Skeletal muscle satellite cell (primary cell): ENCODE data around the gene MPZL1.

Experiments used
- H3K27me3 ChIP-seq: 2 replicates; pipeline ENCODE4 v1.7.0; 2013; ENCODE audit warnings: low read length; ENCODE audit not compliant: control insufficient read depth, insufficient read depth
- H3K36me3 ChIP-seq: 2 replicates; pipeline ENCODE4 v1.7.0; 2013; ENCODE audit warnings: mild to moderate bottlenecking, control low read depth, low read length; ENCODE audit not compliant: insufficient read depth
- H3K4me1 ChIP-seq: 2 replicates; pipeline ENCODE4 v1.7.0; 2013; ENCODE audit warnings: low read length; ENCODE audit not compliant: control insufficient read depth, insufficient read depth
- H3K4me2 ChIP-seq: 2 replicates; pipeline ENCODE4 v1.7.0; 2013; ENCODE audit warnings: mild to moderate bottlenecking, low read length
- H3K4me3 ChIP-seq: 2 replicates; pipeline ENCODE4 v1.7.0; 2013; ENCODE audit warnings: low read length
- H3K9ac ChIP-seq: 2 replicates; pipeline ENCODE4 v1.7.0; 2013; ENCODE audit warnings: mild to moderate bottlenecking, low read depth, low read length, moderate library complexity
- H3K9me3 ChIP-seq: replicated peaks from 2 replicates; pipeline ENCODE4 v1.7.0; 2013; ENCODE audit warnings: mild to moderate bottlenecking, control low read depth, low read length

Gene MPZL1

DNA sequence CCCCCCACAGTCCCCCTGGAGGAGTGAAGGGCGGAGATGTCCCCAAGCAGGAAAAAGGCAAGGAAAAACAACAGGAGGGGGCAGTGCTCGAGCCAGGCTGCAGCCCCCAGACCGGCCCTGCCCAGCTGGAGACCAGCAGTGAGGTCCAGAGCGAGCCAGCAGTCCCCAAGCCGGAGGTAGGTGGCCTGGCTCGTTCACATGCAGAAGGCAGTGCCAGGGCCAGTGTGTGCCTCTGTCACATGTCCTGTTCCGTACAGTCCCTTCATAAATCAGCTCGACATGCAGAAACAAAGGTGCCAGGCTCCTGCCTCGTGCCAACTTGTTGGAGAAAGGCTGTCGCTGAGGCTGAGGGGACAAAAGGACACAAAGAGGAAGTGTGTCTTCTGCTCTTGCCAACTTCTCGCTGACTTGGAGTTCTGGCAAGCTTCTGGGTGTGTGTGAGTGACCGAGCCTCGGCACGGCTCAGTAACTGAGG is 24.1 kb upstream of the MPZL1 start:
- Histone ChIP-seq H3K36me3 (no peaks in the 10 kb centered on the region), H3K9me3 (no peaks in the 10 kb centered on the region), H3K9ac (no peak overlapping the region), H3K4me2 (no peak overlapping the region), H3K4me3 (no peak overlapping the region), H3K4me1 (no peaks in the 10 kb centered on the region), H3K27me3 (peaks cover 7% of the 10 kb centered on the region)

- no peak overlapping the region for H3K4me2 ChIP-seq
- no peaks in the 10 kb centered on the region for H3K9me3 ChIP-seq
- H3K4me1 ChIP-seq, result no peaks in the 10 kb centered on the region
- no peaks in the 10 kb centered on the region for H3K36me3 ChIP-seq
- no peak overlapping the region for H3K4me3 ChIP-seq
- H3K27me3 ChIP-seq, result peaks cover 8% of the 10 kb centered on the region
- no peak overlapping the region for H3K9ac ChIP-seq
These were observed 23.5 kb upstream of the MPZL1 start for GRCh38 chr1:167698313-167698712.

GRCh38 chr1:167701510-167701909 is 20.3 kb upstream of the MPZL1 start:
- Histone ChIP-seq H3K27me3 (peaks cover 31% of the 10 kb centered on the region), H3K9ac (no peak overlapping the region), H3K9me3 (no peaks in the 10 kb centered on the region), H3K4me2 (no peak overlapping the region), H3K4me1 (no peaks in the 10 kb centered on the region), H3K36me3 (no peaks in the 10 kb centered on the region), H3K4me3 (no peak overlapping the region)

DNA sequence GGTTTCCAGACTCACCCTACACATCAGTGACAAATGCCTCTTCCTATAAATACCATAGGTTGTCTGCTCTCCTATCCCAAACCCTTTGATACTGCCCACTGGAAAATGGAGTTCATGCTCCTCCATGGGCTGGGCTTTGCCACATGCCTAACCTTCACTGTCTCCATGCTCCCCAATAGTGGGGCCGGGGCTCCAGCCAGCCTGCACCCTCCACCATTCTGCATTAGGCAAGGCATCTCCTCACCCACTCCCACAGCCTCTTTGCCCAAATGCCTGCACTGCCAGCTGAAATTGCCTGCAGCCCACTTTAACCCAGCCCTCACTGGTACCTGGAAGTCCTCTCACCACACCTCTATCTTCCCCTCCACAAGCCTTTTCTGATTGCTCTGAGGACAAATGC is 18.2 kb upstream of the MPZL1 start:
- Histone ChIP-seq H3K27me3 (peaks cover 40% of the 10 kb centered on the region), H3K9ac (no peak overlapping the region), H3K4me1 (no peaks in the 10 kb centered on the region), H3K9me3 (no peaks in the 10 kb centered on the region), H3K36me3 (no peaks in the 10 kb centered on the region), H3K4me2 (no peak overlapping the region), H3K4me3 (no peak overlapping the region)

DNA sequence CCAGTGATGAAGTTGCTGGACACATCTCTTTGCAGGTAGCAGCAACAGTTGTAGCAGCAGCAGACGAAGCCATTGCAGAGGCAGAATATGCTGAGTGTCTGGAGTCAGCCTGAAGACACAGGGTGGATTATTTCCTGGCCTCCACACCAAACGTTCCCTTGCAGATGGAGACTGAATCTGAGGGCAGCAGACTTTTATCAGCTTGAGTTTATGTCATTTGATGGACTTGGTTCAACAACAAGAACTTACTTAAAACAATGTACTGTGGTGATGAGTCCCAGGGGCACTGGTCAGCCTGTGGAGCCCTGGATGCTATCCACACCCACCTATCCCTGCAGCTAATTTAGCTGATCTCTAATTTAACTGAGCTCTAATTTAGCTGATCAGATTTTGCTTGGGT is 17.1 kb upstream of the MPZL1 start:
- Histone ChIP-seq H3K4me2 (no peak overlapping the region), H3K4me1 (no peaks in the 10 kb centered on the region), H3K9me3 (no peaks in the 10 kb centered on the region), H3K27me3 (peaks cover 40% of the 10 kb centered on the region), H3K9ac (no peak overlapping the region), H3K4me3 (no peak overlapping the region), H3K36me3 (no peaks in the 10 kb centered on the region)

DNA sequence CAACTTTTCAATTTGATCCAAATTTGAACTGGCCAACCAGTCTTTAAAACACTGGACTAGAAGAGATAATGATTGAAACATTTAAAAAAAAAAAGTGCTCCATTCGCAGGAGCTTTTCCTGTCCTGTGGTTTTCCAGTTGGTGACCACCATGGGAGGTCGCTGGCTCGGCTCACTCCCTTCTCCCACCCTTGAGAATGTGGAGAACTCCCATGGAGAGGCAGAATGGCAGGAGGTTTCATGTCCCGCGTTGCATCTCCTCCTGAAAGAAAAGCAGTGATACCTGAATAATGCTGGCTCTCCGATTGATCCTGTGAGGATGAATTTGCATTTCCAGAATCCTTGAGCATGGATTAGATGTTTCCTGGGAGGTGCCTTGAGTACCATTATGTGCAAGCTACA is 16.5 kb upstream of the MPZL1 start:
- peaks cover 40% of the 10 kb centered on the region for H3K27me3 ChIP-seq
- no peaks in the 10 kb centered on the region for H3K36me3 ChIP-seq
- no peak overlapping the region for H3K4me3 ChIP-seq
- no peak overlapping the region for H3K9ac ChIP-seq
- H3K4me1 ChIP-seq, result no peaks in the 10 kb centered on the region
- no peak overlapping the region for H3K4me2 ChIP-seq
- H3K9me3 ChIP-seq, result no peaks in the 10 kb centered on the region

GRCh38 chr1:167706363-167706762 is 15.4 kb upstream of the MPZL1 start:
- H3K9ac ChIP-seq, result no peak overlapping the region
- H3K9me3 ChIP-seq, result no peaks in the 10 kb centered on the region
- no peaks in the 10 kb centered on the region for H3K36me3 ChIP-seq
- H3K4me3 ChIP-seq, result no peak overlapping the region
- H3K27me3 ChIP-seq, result peaks cover 40% of the 10 kb centered on the region
- H3K4me2 ChIP-seq, result no peak overlapping the region
- no peaks in the 10 kb centered on the region for H3K4me1 ChIP-seq

DNA sequence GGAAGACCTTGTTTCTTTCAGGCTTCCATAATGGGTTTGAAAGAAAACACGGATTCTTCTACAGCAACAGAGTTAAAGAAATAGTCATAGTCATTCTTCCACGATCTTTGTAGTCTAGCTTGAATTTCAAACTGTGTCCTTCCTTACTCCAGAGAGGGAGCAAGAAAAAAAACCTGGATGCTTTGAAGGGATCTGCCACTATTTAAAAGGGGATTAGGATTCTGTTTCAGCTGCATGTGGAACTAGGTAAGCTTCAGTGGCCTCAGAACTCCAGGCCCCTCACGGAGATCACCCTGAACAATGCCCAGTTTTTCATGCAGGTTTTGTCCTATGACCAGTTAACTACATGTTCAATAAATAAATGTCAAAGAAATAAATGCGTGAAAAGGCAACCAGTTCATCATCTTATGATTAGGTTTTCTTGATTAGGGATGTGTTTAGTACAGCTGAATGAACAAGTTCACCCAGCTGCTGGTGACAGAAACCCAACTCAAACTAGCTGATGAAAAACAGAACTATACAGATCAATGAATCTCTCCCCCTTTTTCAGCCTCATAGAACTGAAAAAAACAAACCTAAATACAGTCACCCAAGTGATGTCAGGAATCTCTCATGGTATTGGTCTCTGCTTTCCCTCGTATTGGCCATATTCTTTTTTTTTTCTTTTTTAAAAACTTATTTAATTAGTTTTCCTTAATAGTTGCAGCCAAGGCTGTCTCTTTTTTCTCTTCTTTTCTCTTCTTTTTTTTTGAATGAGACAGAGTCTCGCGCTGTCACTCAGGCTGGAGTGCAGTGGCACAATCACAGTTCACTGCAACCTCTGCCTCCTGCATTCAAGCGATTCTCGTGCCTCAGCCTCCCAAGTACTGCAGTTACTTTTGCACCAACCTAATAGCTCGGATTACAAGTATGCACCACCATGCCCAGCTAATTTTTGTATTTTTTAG is 14.6 kb upstream of the MPZL1 start:
- no peak overlapping the region for H3K9ac ChIP-seq
- no peaks in the 10 kb centered on the region for H3K9me3 ChIP-seq
- H3K36me3 ChIP-seq, result no peaks in the 10 kb centered on the region
- H3K27me3 ChIP-seq, result peaks cover 33% of the 10 kb centered on the region
- no peak overlapping the region for H3K4me3 ChIP-seq
- H3K4me2 ChIP-seq, result no peak overlapping the region
- no peaks in the 10 kb centered on the region for H3K4me1 ChIP-seq

- no peak overlapping the region for H3K4me3 ChIP-seq
- no peaks in the 10 kb centered on the region for H3K4me1 ChIP-seq
- H3K9ac ChIP-seq, result no peak overlapping the region
- no peaks in the 10 kb centered on the region for H3K36me3 ChIP-seq
- no peaks in the 10 kb centered on the region for H3K9me3 ChIP-seq
- no peak overlapping the region for H3K4me2 ChIP-seq
- peaks cover 36% of the 10 kb centered on the region for H3K27me3 ChIP-seq
These were observed 13.8 kb upstream of the MPZL1 start for GRCh38 chr1:167707942-167708341.

- no peaks in the 10 kb centered on the region for H3K36me3 ChIP-seq
- H3K4me3 ChIP-seq, result no peak overlapping the region
- H3K9me3 ChIP-seq, result no peaks in the 10 kb centered on the region
- H3K4me2 ChIP-seq, result no peak overlapping the region
- H3K4me1 ChIP-seq, result peaks cover 5% of the 10 kb centered on the region
- peaks cover 28% of the 10 kb centered on the region for H3K27me3 ChIP-seq
- H3K9ac ChIP-seq, result no peak overlapping the region
These were observed 12.8 kb upstream of the MPZL1 start for GRCh38 chr1:167708940-167709389.

- H3K4me1 ChIP-seq, result peaks cover 6% of the 10 kb centered on the region
- H3K4me2 ChIP-seq, result no peak overlapping the region
- no peaks in the 10 kb centered on the region for H3K36me3 ChIP-seq
- peaks cover 12% of the 10 kb centered on the region for H3K27me3 ChIP-seq
- H3K9me3 ChIP-seq, result no peaks in the 10 kb centered on the region
- H3K4me3 ChIP-seq, result no peak overlapping the region
- no peak overlapping the region for H3K9ac ChIP-seq
These were observed 10.9 kb upstream of the MPZL1 start for GRCh38 chr1:167710836-167711235.

DNA sequence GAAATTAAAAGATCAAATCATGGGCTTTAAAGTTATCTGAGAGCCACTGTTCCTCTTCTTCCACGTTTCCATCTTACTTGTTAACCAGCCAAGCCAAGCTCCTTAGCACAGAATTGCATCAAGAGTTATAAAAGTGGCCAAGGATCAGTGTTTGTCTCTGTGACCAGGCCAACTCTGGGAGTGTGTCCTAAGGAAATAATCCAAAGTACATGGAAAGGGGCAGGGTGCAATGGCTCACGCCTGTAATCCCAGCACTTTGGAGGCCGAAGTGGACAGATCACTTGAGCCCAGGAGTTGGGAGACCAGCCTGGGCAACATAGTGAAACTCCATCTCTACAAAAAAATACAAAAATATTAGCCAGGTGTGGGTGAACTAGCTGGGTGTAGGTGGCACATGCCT is 10.0 kb upstream of the MPZL1 start:
- Histone ChIP-seq H3K4me3 (no peak overlapping the region), H3K36me3 (no peaks in the 10 kb centered on the region), H3K9ac (no peak overlapping the region), H3K4me2 (no peak overlapping the region), H3K9me3 (no peaks in the 10 kb centered on the region), H3K4me1 (peaks cover 6% of the 10 kb centered on the region), H3K27me3 (peaks cover 10% of the 10 kb centered on the region)
